SU-DHL-6 (cell line): ENCODE results near the gene IL1A.

Source experiments
- H2AFZ ChIP-seq: fragments of 200-600 bp; sonication (generic); 2 replicates; pipeline ENCODE4 v1.6.1; 2014; ENCODE audit warnings: low read depth, mild to moderate bottlenecking, moderate library complexity, mixed read lengths, antibody characterized with exemption, low read length; ENCODE audit not compliant: severe bottlenecking
- H3F3A ChIP-seq: fragments of 200-600 bp; shearing (Covaris generic); 2 replicates; pipeline ENCODE4 v1.6.0; 2016; ENCODE audit warnings: antibody characterized with exemption, mild to moderate bottlenecking; ENCODE audit not compliant: insufficient read depth
- H3K27ac ChIP-seq: fragments of 200-600 bp; sonication (generic); 2 replicates; pipeline ENCODE4 v1.5.1; 2016; ENCODE audit warnings: low read depth, mild to moderate bottlenecking, low read length, moderate library complexity, mixed read lengths
- H3K27me3 ChIP-seq: fragments of 200-600 bp; sonication (generic), shearing (Covaris generic); 2 replicates; pipeline ENCODE4 v1.6.0; 2014; ENCODE audit warnings: mild to moderate bottlenecking, low read length
- H3K36me3 ChIP-seq: fragments of 200-600 bp; sonication (generic); 2 replicates; pipeline ENCODE4 v1.6.1; 2014; ENCODE audit warnings: mild to moderate bottlenecking, low read length, mixed read lengths
- H3K4me2 ChIP-seq: fragments of 300-600, 200-600 bp; shearing (Covaris generic), sonication (generic); 2 replicates; pipeline ENCODE4 v1.6.0; 2014; ENCODE audit warnings: low read length, low read depth, mild to moderate bottlenecking; ENCODE audit not compliant: poor library complexity, severe bottlenecking
- H3K4me3 ChIP-seq: fragments of 200-600 bp; sonication (generic); 2 replicates; pipeline ENCODE4 v1.5.1; 2014; ENCODE audit warnings: antibody characterized with exemption, low read length, mild to moderate bottlenecking, mixed read lengths; ENCODE audit not compliant: insufficient read depth, poor library complexity, severe bottlenecking
- H3K79me2 ChIP-seq: fragments of 200-600 bp; sonication (generic); 2 replicates; pipeline ENCODE4 v1.6.1; 2014; ENCODE audit warnings: mild to moderate bottlenecking, low read length, moderate library complexity; ENCODE audit not compliant: insufficient read depth
- H3K9ac ChIP-seq: fragments of 200-600 bp; sonication (generic); 2 replicates; pipeline ENCODE4 v1.7.0; 2014; ENCODE audit warnings: mild to moderate bottlenecking, low read length
- H3K9me2 ChIP-seq: fragments of 200-600 bp; sonication (generic); replicated peaks from 2 replicates; pipeline ENCODE4 v1.6.1; 2014; ENCODE audit warnings: low read length; ENCODE audit not compliant: insufficient read depth
- H3K9me3 ChIP-seq: fragments of 200-600 bp; sonication (generic); 2 replicates; pipeline ENCODE4 v1.6.1; 2014; ENCODE audit warnings: low read length, mixed read lengths; ENCODE audit not compliant: insufficient read depth
- H4K20me1 ChIP-seq: fragments of 200-600 bp; sonication (generic); 2 replicates; pipeline ENCODE4 v1.6.1; 2014; ENCODE audit warnings: low read depth, mild to moderate bottlenecking, antibody characterized with exemption, low read length, moderate library complexity, mixed read lengths
- CTCF ChIP-seq: fragments of 200-600 bp; sonication (generic); IDR thresholded peaks from one replicate; pipeline ENCODE4 v1.5.1; 2017; ENCODE audit warnings: antibody characterized with exemption, mild to moderate bottlenecking, low read length, moderate library complexity; ENCODE audit not compliant: insufficient read depth, poor library complexity, severe bottlenecking
- EZH2phosphoT487 ChIP-seq: fragments of 200-600 bp; sonication (generic), shearing (Covaris generic); conservative IDR thresholded peaks from 2 replicates; pipeline ENCODE4 v1.6.1; 2018; ENCODE audit warnings: mild to moderate bottlenecking, antibody characterized with exemption, low read length, moderate library complexity, mixed read lengths

The IL1A gene

GRCh38 chr2:112793449-112793978, 9.2 kb upstream of the IL1A start:
- Histone ChIP-seq H3F3A (no peaks in the 10 kb centered on the region), H3K9me2 (no peaks in the 10 kb centered on the region; the same call in 1 of the 2 replicates), H3K4me2 (peak overlapping the region; percentile 34), H4K20me1 (no peaks in the 10 kb centered on the region), H3K36me3 (no peaks in the 10 kb centered on the region), H3K4me3 (no peak overlapping the region), H3K9me3 (no peaks in the 10 kb centered on the region), H2AFZ (peak overlapping the region; percentile 9), H3K27me3 (no peaks in the 10 kb centered on the region), H3K27ac (no peak overlapping the region), H3K9ac (no peak overlapping the region), H3K79me2 (no peaks in the 10 kb centered on the region)
- TF ChIP-seq CTCF (no peak), EZH2phosphoT487 (no peak)

GRCh38 chr2:112792419-112792818, 8.1 kb upstream of the IL1A start:
- H3K4me2 ChIP-seq = no peak overlapping the region
- no peaks in the 10 kb centered on the region for H3K9me3 ChIP-seq
- H3K9ac ChIP-seq = no peak overlapping the region
- H2AFZ ChIP-seq = no peak overlapping the region
- no peaks in the 10 kb centered on the region for H3K36me3 ChIP-seq
- H3K27me3 ChIP-seq = no peaks in the 10 kb centered on the region
- H3F3A ChIP-seq = no peaks in the 10 kb centered on the region
- no peaks in the 10 kb centered on the region for H4K20me1 ChIP-seq
- H3K4me3 ChIP-seq = no peak overlapping the region
- H3K9me2 ChIP-seq = no peaks in the 10 kb centered on the region; the same call in 1 of the 2 replicates
- no peak overlapping the region for H3K27ac ChIP-seq
- TF ChIP-seq CTCF (no peak), EZH2phosphoT487 (no peak)
- H3K79me2 ChIP-seq = no peaks in the 10 kb centered on the region

GRCh38 chr2:112791693-112792230, 7.5 kb upstream of the IL1A start:
- Histone ChIP-seq H3K9ac (no peak overlapping the region), H3F3A (no peaks in the 10 kb centered on the region), H4K20me1 (no peaks in the 10 kb centered on the region), H3K27me3 (no peaks in the 10 kb centered on the region), H3K27ac (no peak overlapping the region), H3K79me2 (no peaks in the 10 kb centered on the region), H3K9me3 (no peaks in the 10 kb centered on the region), H3K36me3 (no peaks in the 10 kb centered on the region), H2AFZ (no peak overlapping the region), H3K4me3 (no peak overlapping the region), H3K4me2 (no peak overlapping the region), H3K9me2 (no peaks in the 10 kb centered on the region; the same call in 1 of the 2 replicates)
- TF ChIP-seq CTCF (no peak), EZH2phosphoT487 (no peak)
